GM19240 (cell line): ENCODE data around the gene NEK8.
A peak's percentile ranks its signal among the peaks of the same experiment; 100 is the strongest.
"Not testable (repeated sequence)": the region's sequence is repeated elsewhere in the genome, so short reads cannot be mapped to it uniquely, and the experiment has no call there.

Source experiments
- DNase-seq: peaks from one replicate; pipeline ENCODE4 v3.0.0; 2011; ENCODE audit warnings: low spot score; ENCODE audit not compliant: insufficient read length

Gene NEK8

GRCh38 chr17:28763804-28764266 is 35.2 kb downstream of the NEK8 start:
- DNase-seq: peak; percentile 55

- no peak for DNase-seq
These were observed 36.5 kb downstream of the NEK8 start for GRCh38 chr17:28765038-28765437.

- DNase-seq: no peak
These were observed 45.1 kb downstream of the NEK8 start for GRCh38 chr17:28773736-28774135.

- DNase-seq: no peak
These were observed 45.6 kb downstream of the NEK8 start for GRCh38 chr17:28774206-28774605.

GRCh38 chr17:28777178-28777577 is 48.6 kb downstream of the NEK8 start:
- no peak for DNase-seq

- DNase-seq: not testable (repeated sequence)
These were observed 51.0 kb downstream of the NEK8 start for GRCh38 chr17:28779601-28780000.

DNA sequence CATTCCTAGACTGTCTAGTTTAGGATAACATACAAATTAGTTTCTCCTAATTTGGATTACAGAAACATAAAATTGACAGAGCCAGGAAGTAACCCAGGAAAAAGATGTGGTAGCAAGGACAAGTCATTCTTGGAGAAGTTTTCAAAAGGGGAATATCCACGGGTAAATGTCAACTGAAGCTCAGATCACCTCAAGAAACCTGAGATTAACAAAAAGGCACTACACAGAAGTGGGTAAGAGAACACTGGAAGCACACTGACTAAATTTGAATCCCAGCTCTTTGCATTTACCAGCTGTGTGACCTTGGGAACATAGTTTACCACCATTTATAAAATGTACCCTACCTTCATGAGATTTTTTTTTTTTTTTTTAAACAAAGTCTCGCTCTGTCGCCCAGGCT is 54.6 kb downstream of the NEK8 start:
- DNase-seq: no peak

- DNase-seq: no peak
These were observed 59.5 kb downstream of the NEK8 start for GRCh38 chr17:28788100-28788499.
